Suprapubic skin (tissue), 4 donors: Measurements from ENCODE around the gene LEF1. TPM values are rescaled to one million over a fixed set of nuclear protein-coding genes. Genes with fewer than 3 reads are reported as not detected.

Source experiments
- DNase-seq, 2 donors: peaks; one replicate each; pipeline ENCODE4 v3.0.0-alpha.2; 2019; ENCODE audit warnings: low spot score in 2 of 2
- H3K27ac ChIP-seq: fragments of 200-600 bp; sonication (generic); one replicate; pipeline ENCODE4 v1.5.1; 2019
- H3K27me3 ChIP-seq: fragments of 200-600 bp; sonication (generic); one replicate; pipeline ENCODE4 v1.5.1; 2019
- H3K36me3 ChIP-seq: fragments of 200-600 bp; sonication (generic); one replicate; pipeline ENCODE4 v1.5.1; 2019
- H3K4me1 ChIP-seq: fragments of 200-600 bp; sonication (generic); one replicate; pipeline ENCODE4 v1.5.1; 2019
- H3K4me3 ChIP-seq: fragments of 200-600 bp; sonication (generic); one replicate; pipeline ENCODE4 v1.5.1; 2019; ENCODE audit warnings: mild to moderate bottlenecking
- H3K9me3 ChIP-seq: fragments of 200-600 bp; sonication (generic); one replicate; pipeline ENCODE4 v1.5.1; 2019
- CTCF ChIP-seq, 2 donors: fragments of 200-600 bp in 1 of 2; fragments of 450-650 bp in 1 of 2; sonication (generic) in 1 of 2; IDR thresholded peaks; one replicate each; pipeline ENCODE4 v1.5.1; 2016 to 2019; ENCODE audit warnings: antibody characterized with exemption in 2 of 2, mild to moderate bottlenecking in 1 of 2, moderate library complexity in 1 of 2
- EP300 ChIP-seq: sonication (generic); formaldehyde crosslinking; IDR thresholded peaks from one replicate; pipeline ENCODE4 v1.6.1; 2017; ENCODE audit warnings: antibody characterized with exemption
- POLR2A ChIP-seq, 2 donors: fragments of 450-650 bp; IDR thresholded peaks; one replicate each; pipeline ENCODE4 v1.6.1; 2017; ENCODE audit warnings: antibody characterized with exemption in 2 of 2, mild to moderate bottlenecking in 2 of 2, moderate library complexity in 2 of 2
- POLR2AphosphoS5 ChIP-seq, 3 donors: sonication (generic); formaldehyde crosslinking; IDR thresholded peaks; one replicate each; pipeline ENCODE4 v1.6.1; 2017; ENCODE audit warnings: antibody characterized with exemption in 3 of 3
- WGBS: methylation state at CpG from one replicate; pipeline ENCODE4 v1.1.5; 2018; 5-methylcytosine and 5-hydroxymethylcytosine counted together
- total RNA-seq, 4 donors: library from RNA; depleted of rRNA; stranded (reverse); fragments of >200 nt; gene quantifications; one replicate each; pipeline ENCODE4 v1.1.0, GENCODE V29; 2016

LEF1 gene
- total RNA-seq, 4 donors from 2014 or later: 7.2 to 23.4 (median 14.5) TPM

- H3K4me3 ChIP-seq: no peak overlapping the region
- H3K27me3 ChIP-seq: no peaks in the 10 kb centered on the region
- no peaks in the 10 kb centered on the region for H3K36me3 ChIP-seq
- 94% methylated on average over 4 of the region's 4 CpGs for WGBS
- no peak overlapping the region for H3K27ac ChIP-seq
- TF ChIP-seq EP300 (no peak), CTCF (IDR thresholded peaks at IDR 0.05) (no peak), POLR2AphosphoS5 (IDR thresholded peaks at IDR 0.05) (no peak), POLR2A (IDR thresholded peaks at IDR 0.05) (no peak)
- DNase-seq: no peak
- H3K4me1 ChIP-seq: no peaks in the 10 kb centered on the region
- no peaks in the 10 kb centered on the region for H3K9me3 ChIP-seq
Measured at GRCh38 chr4:108111781-108112180, 57.0 kb downstream of the LEF1 start.

- Histone ChIP-seq H3K36me3 (no peaks in the 10 kb centered on the region), H3K9me3 (no peaks in the 10 kb centered on the region), H3K27ac (no peak overlapping the region), H3K4me1 (no peaks in the 10 kb centered on the region), H3K4me3 (no peak overlapping the region), H3K27me3 (no peaks in the 10 kb centered on the region)
- no peak for DNase-seq
- TF ChIP-seq EP300: no peak
- no peak for TF ChIP-seq POLR2AphosphoS5 (IDR thresholded peaks at IDR 0.05)
- no peak for TF ChIP-seq POLR2A (IDR thresholded peaks at IDR 0.05)
- no peak for TF ChIP-seq CTCF (IDR thresholded peaks at IDR 0.05)
- 81% methylated on average over 5 of the region's 5 CpGs for WGBS
Measured at GRCh38 chr4:108110450-108110849, 58.3 kb downstream of the LEF1 start.

- Histone ChIP-seq H3K4me3 (no peak overlapping the region), H3K4me1 (no peaks in the 10 kb centered on the region), H3K9me3 (no peaks in the 10 kb centered on the region), H3K27me3 (no peaks in the 10 kb centered on the region), H3K36me3 (no peaks in the 10 kb centered on the region), H3K27ac (no peak overlapping the region)
- no peak for TF ChIP-seq EP300
- TF ChIP-seq POLR2A (IDR thresholded peaks at IDR 0.05): no peak
- TF ChIP-seq CTCF (IDR thresholded peaks at IDR 0.05): no peak
- TF ChIP-seq POLR2AphosphoS5 (IDR thresholded peaks at IDR 0.05): no peak
- DNase-seq: no peak
- 81% methylated on average over 2 of the region's 2 CpGs for WGBS
Measured at GRCh38 chr4:108109997-108110416, 58.7 kb downstream of the LEF1 start.

GRCh38 chr4:108109111-108109510, 59.6 kb downstream of the LEF1 start:
- H3K9me3 ChIP-seq: no peaks in the 10 kb centered on the region
- no peak for DNase-seq
- no peaks in the 10 kb centered on the region for H3K27me3 ChIP-seq
- no peak overlapping the region for H3K4me3 ChIP-seq
- 89% methylated on average over 4 of the region's 4 CpGs for WGBS
- no peaks in the 10 kb centered on the region for H3K4me1 ChIP-seq
- no peak overlapping the region for H3K27ac ChIP-seq
- no peaks in the 10 kb centered on the region for H3K36me3 ChIP-seq
- TF ChIP-seq CTCF (IDR thresholded peaks at IDR 0.05): no peak
- no peak for TF ChIP-seq POLR2AphosphoS5 (IDR thresholded peaks at IDR 0.05)
- TF ChIP-seq EP300: no peak
- TF ChIP-seq POLR2A (IDR thresholded peaks at IDR 0.05): no peak

GRCh38 chr4:108107729-108108382, 60.9 kb downstream of the LEF1 start:
- H3K9me3 ChIP-seq: no peaks in the 10 kb centered on the region
- no peak for DNase-seq
- H3K4me3 ChIP-seq: no peak overlapping the region
- no peaks in the 10 kb centered on the region for H3K4me1 ChIP-seq
- WGBS: 90% methylated on average over 6 of the region's 6 CpGs
- H3K27ac ChIP-seq: no peak overlapping the region
- TF ChIP-seq CTCF (IDR thresholded peaks at IDR 0.05) (no peak), POLR2A (IDR thresholded peaks at IDR 0.05) (no peak), EP300 (no peak), POLR2AphosphoS5 (IDR thresholded peaks at IDR 0.05) (no peak)
- H3K27me3 ChIP-seq: no peaks in the 10 kb centered on the region
- H3K36me3 ChIP-seq: no peaks in the 10 kb centered on the region
